ENCODE data around the gene PDXP. TPM values are rescaled to one million over a fixed set of nuclear protein-coding genes. Genes with fewer than 3 reads are reported as not detected.

The PDXP gene
- total and polyA plus RNA-seq, 2 of the 13 experiments (the other 11 are each of a cell fraction or from before 2014, with no cell fraction given): 58.2 to 70.6 TPM

DNA sequence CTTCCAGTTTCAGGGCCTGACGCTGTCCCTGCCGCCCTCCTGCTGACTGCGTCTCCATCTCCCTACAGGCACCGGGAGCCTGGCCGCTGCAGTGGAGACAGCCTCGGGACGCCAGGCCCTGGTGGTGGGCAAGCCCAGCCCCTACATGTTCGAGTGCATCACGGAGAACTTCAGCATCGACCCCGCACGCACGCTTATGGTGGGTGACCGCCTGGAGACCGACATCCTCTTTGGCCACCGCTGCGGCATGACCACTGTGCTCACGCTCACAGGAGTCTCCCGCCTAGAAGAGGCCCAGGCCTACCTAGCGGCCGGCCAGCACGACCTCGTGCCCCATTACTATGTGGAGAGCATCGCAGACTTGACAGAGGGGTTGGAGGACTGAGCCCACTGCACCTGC is 7.0 kb downstream of the PDXP start:
- no TSS peak for BruUV-seq (replicated peaks)
- Histone ChIP-seq H3K4me1 (ENCODE audit: insufficient read depth, low read length) (peaks cover 61% of the 10 kb centered on the region), H3K27me3 (ENCODE audit: control insufficient read depth in 1 of 2, insufficient read depth in 2 of 2, low read length in 2 of 2) (no peaks in the 10 kb centered on the region; a peak in 1 of 5 replicates), H3K9me3 (ENCODE audit: low read length) (no peaks in the 10 kb centered on the region), H3K36me3 (replicated peaks in 1 of 2; ENCODE audit: control insufficient read depth in 1 of 2, insufficient read depth in 2 of 2, low read length in 2 of 2) (peaks cover 17 to 29% of the 10 kb centered on the region in 2 experiments), H3K27ac (ENCODE audit: extremely low read length, insufficient read depth, low read length) (no peak overlapping the region), H4K20me1 (ENCODE audit: insufficient read depth, low read length) (peaks cover 49% of the 10 kb centered on the region), H2AFZ (ENCODE audit: low read length) (no peak overlapping the region), H3K4me3 (replicated peaks in 1 of 3; ENCODE audit: insufficient read depth in 1 of 3, low read depth in 2 of 3, low read length in 3 of 3) (no peak overlapping the region), H3K9ac (ENCODE audit: insufficient read depth, low read depth, low read length) (no peak overlapping the region), H3K4me2 (ENCODE audit: low read depth, low read length) (no peak overlapping the region), H3K79me2 (ENCODE audit: insufficient read depth, low read length) (peaks cover 44% of the 10 kb centered on the region)
- FAIRE-seq (no peak), ATAC-seq (no peak), DNase-seq (ENCODE audit: low spot score) (no peak)
- TF ChIP-seq XRCC5 (optimal IDR thresholded peaks at IDR 0.05; ENCODE audit: low read length) (no peak), AKAP8 (CRISPR knock-in tag; IDR thresholded peaks at IDR 0.05) (0 out of 2 replicates have a peak, but pooled peaks have one; percentile 37), RBFOX2 (IDR thresholded peaks at IDR 0.05; ENCODE audit: low read depth, low read length) (peak; percentile 62; the same call in 1 of the 2 replicates), FOXC1 (CRISPR knock-in tag; IDR thresholded peaks at IDR 0.05; ENCODE audit: borderline replicate concordance) (no peak), AGO2 (optimal IDR thresholded peaks at IDR 0.05; ENCODE audit: low read depth, low read length) (peak; percentile 89), ZBTB38 (CRISPR knock-in tag; IDR thresholded peaks at IDR 0.05) (0 out of 2 replicates have a peak, but pooled peaks have one; percentile 23), HNRNPLL (IDR thresholded peaks at IDR 0.05; ENCODE audit: low read depth, low read length, poor library complexity, severe bottlenecking) (peak; percentile 23)
- ChIA-PET POLR2A (interaction anchor here (1.4 to 11.2 kb wide), 3 partner anchors 16 to 28 kb away, joined by 3 to 242 read pairs (median 3); partner anchors contain the start of gene SH3BP1), CTCF (ENCODE audit: low intra/inter-chr PET ratio, low total read pairs) (no interaction called here)
- in situ Hi-C loops (cut with HindIII; ENCODE audit: extremely low pct_ligation_motif_present, low pct_unique_long_range_greater_than_20kb) (no loop called here), intact Hi-C loops (cut with micrococcal nuclease; ENCODE audit: unreplicated experiment) (no loop called here)
- WGBS (ENCODE audit: low lambda C conversion rate): 98% methylated on average over 20 of the region's 24 CpGs

DNA sequence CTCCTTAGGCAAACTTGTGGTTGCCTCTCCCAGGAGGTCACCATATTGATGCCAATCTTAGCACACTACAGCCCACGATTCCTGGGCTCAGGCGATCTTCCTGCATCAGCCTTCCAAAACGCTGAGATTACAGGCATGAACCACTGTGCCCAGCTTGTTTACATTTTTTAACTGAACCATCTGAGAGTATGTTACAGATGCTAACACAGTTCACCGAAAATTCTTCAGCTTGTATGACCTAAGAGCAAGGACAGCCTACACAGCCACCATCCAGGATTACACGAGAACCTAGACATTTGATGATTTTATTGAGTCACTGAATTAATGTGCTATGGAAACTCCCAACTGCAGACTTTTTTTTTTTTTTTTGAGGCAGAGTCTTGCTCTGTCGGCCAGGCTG is 11.1 kb downstream of the PDXP start:
- Histone ChIP-seq H3K36me3 (replicated peaks in 1 of 2; ENCODE audit: control insufficient read depth in 1 of 2, insufficient read depth in 2 of 2, low read length in 2 of 2) (peaks cover 15 to 23% of the 10 kb centered on the region in 2 experiments), H3K9ac (ENCODE audit: insufficient read depth, low read depth, low read length) (no peak overlapping the region), H4K20me1 (ENCODE audit: insufficient read depth, low read length) (peaks cover 16% of the 10 kb centered on the region), H3K9me3 (ENCODE audit: low read length) (no peaks in the 10 kb centered on the region), H3K27me3 (ENCODE audit: control insufficient read depth in 1 of 2, insufficient read depth in 2 of 2, low read length in 2 of 2) (no peaks in the 10 kb centered on the region), H2AFZ (ENCODE audit: low read length) (no peak overlapping the region), H3K4me1 (ENCODE audit: insufficient read depth, low read length) (peaks cover 28% of the 10 kb centered on the region), H3K27ac (ENCODE audit: extremely low read length, insufficient read depth, low read length) (no peak overlapping the region), H3K79me2 (ENCODE audit: insufficient read depth, low read length) (peaks cover 9% of the 10 kb centered on the region), H3K4me2 (ENCODE audit: low read depth, low read length) (no peak overlapping the region), H3K4me3 (replicated peaks in 1 of 3; ENCODE audit: insufficient read depth in 1 of 3, low read depth in 2 of 3, low read length in 3 of 3) (no peak overlapping the region)
- WGBS (ENCODE audit: low lambda C conversion rate): 92% methylated on average over 6 of the region's 6 CpGs
- in situ Hi-C loops (cut with HindIII; ENCODE audit: extremely low pct_ligation_motif_present, low pct_unique_long_range_greater_than_20kb): no loop called here
- ATAC-seq (no peak), DNase-seq (ENCODE audit: low spot score) (no peak), FAIRE-seq (no peak)
- BruUV-seq (replicated peaks): no TSS peak
- intact Hi-C loops (cut with micrococcal nuclease; ENCODE audit: unreplicated experiment): no loop called here
- ChIA-PET POLR2A (interaction anchor here (1.2 kb wide), 1 partner anchor 10 kb away, joined by 3 read pairs; no protein-coding TSS in a partner anchor), CTCF (ENCODE audit: low intra/inter-chr PET ratio, low total read pairs) (no interaction called here)
- no peak for TF ChIP-seq ZSCAN21 (CRISPR knock-in tag; IDR thresholded peaks at IDR 0.05; ENCODE audit: borderline replicate concordance)
- TF ChIP-seq, protein P1, sequence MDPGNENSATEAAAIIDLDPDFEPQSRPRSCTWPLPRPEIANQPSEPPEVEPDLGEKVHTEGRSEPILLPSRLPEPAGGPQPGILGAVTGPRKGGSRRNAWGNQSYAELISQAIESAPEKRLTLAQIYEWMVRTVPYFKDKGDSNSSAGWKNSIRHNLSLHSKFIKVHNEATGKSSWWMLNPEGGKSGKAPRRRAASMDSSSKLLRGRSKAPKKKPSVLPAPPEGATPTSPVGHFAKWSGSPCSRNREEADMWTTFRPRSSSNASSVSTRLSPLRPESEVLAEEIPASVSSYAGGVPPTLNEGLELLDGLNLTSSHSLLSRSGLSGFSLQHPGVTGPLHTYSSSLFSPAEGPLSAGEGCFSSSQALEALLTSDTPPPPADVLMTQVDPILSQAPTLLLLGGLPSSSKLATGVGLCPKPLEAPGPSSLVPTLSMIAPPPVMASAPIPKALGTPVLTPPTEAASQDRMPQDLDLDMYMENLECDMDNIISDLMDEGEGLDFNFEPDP (CRISPR knock-in tag; conservative IDR thresholded peaks at IDR 0.05): 0 out of 2 replicates have a peak, but pooled peaks have one; percentile 40
- no peak for TF ChIP-seq GTF2F1 (IDR thresholded peaks at IDR 0.05; ENCODE audit: low read length)
- TF ChIP-seq KDM4B (CRISPR knock-in tag; IDR thresholded peaks at IDR 0.05): no peak
- no peak for TF ChIP-seq SATB2 (CRISPR knock-in tag; IDR thresholded peaks at IDR 0.05)
- TF ChIP-seq, protein P2, sequence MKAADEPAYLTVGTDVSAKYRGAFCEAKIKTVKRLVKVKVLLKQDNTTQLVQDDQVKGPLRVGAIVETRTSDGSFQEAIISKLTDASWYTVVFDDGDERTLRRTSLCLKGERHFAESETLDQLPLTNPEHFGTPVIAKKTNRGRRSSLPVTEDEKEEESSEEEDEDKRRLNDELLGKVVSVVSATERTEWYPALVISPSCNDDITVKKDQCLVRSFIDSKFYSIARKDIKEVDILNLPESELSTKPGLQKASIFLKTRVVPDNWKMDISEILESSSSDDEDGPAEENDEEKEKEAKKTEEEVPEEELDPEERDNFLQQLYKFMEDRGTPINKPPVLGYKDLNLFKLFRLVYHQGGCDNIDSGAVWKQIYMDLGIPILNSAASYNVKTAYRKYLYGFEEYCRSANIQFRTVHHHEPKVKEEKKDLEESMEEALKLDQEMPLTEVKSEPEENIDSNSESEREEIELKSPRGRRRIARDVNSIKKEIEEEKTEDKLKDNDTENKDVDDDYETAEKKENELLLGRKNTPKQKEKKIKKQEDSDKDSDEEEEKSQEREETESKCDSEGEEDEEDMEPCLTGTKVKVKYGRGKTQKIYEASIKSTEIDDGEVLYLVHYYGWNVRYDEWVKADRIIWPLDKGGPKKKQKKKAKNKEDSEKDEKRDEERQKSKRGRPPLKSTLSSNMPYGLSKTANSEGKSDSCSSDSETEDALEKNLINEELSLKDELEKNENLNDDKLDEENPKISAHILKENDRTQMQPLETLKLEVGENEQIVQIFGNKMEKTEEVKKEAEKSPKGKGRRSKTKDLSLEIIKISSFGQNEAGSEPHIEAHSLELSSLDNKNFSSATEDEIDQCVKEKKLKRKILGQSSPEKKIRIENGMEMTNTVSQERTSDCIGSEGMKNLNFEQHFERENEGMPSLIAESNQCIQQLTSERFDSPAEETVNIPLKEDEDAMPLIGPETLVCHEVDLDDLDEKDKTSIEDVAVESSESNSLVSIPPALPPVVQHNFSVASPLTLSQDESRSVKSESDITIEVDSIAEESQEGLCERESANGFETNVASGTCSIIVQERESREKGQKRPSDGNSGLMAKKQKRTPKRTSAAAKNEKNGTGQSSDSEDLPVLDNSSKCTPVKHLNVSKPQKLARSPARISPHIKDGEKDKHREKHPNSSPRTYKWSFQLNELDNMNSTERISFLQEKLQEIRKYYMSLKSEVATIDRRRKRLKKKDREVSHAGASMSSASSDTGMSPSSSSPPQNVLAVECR (CRISPR knock-in tag; IDR thresholded peaks at IDR 0.05; ENCODE audit: borderline replicate concordance): no peak
- TF ChIP-seq ZNF12 (CRISPR knock-in tag; IDR thresholded peaks at IDR 0.05): no peak

All from HepG2 (cell line).